ENCODE measurements around the gene CABP7. TPM values are rescaled to one million over a fixed set of nuclear protein-coding genes. Genes with fewer than 3 reads are reported as not detected.

CABP7 gene
- total and polyA plus RNA-seq, 2 donors (not counting 1 experiment from before 2014, with no cell fraction given) = 0.03 TPM; not detected in 1

- ATAC-seq (ENCODE audit: low read depth) = no peak
- Histone ChIP-seq H3K27ac (ENCODE audit: low read length in 2 of 2) (no peak overlapping the region), H3K4me3 (ENCODE audit: control extremely low read depth in 1 of 5, extremely low read depth in 1 of 5, insufficient read depth in 1 of 5, low read depth in 2 of 5, low read length in 4 of 5) (no peak overlapping the region), H3K27me3 (replicated peaks in 1 of 4; ENCODE audit: control extremely low read depth in 1 of 4, control insufficient read depth in 3 of 4, insufficient read depth in 4 of 4, low read length in 3 of 4) (no peaks in the 10 kb centered on the region), H3K4me1 (ENCODE audit: control insufficient read depth in 2 of 2, insufficient read depth in 2 of 2, low read length in 2 of 2) (no peaks in the 10 kb centered on the region), H2AFZ (ENCODE audit: insufficient read depth, low read depth, low read length, poor library complexity, severe bottlenecking) (no peak overlapping the region), H3K79me2 (ENCODE audit: control insufficient read depth, insufficient read depth, low read length) (no peaks in the 10 kb centered on the region), H3K4me2 (replicated peaks; ENCODE audit: low read depth, low read length, poor library complexity, severe bottlenecking) (no peak overlapping the region), H3K36me3 (replicated peaks in 1 of 2; ENCODE audit: control extremely low read depth in 1 of 2, control insufficient read depth in 1 of 2, extremely low read depth in 1 of 2, insufficient read depth in 2 of 2, low read length in 1 of 2) (peaks cover 0 to 20% of the 10 kb centered on the region in 2 experiments), H3K9me3 (ENCODE audit: control extremely low read depth in 1 of 3, control insufficient read depth in 2 of 3, insufficient read depth in 1 of 3, low read length in 2 of 3) (peaks cover 0 to 3% (median 0%) of the 10 kb centered on the region in 3 donors), H3K9ac (ENCODE audit: low read length) (no peak overlapping the region), H4K20me1 (ENCODE audit: control insufficient read depth, insufficient read depth, low read length, poor library complexity, severe bottlenecking) (no peaks in the 10 kb centered on the region)
- ChIA-PET CTCF (no interaction called here), POLR2A (interaction anchor here (0.6 kb wide), 1 partner anchor 46 kb away, joined by 3 read pairs; no protein-coding TSS in a partner anchor)
- 96% methylated on average over 9 of the region's 15 CpGs for WGBS (ENCODE audit: insufficient coverage)
- H3K27ac Mint-ChIP-seq = no peak overlapping the region
- no peak overlapping the region for H3K4me3 Mint-ChIP-seq
- no peaks in the 10 kb centered on the region for H3K4me1 Mint-ChIP-seq
- no peaks in the 10 kb centered on the region for H3K27me3 Mint-ChIP-seq
- DNase-seq = no peak
- no peak for TF ChIP-seq EZH2 (IDR thresholded peaks at IDR 0.05; ENCODE audit: borderline replicate concordance, insufficient read depth, low read depth, low read length, poor library complexity, severe bottlenecking)
- TF ChIP-seq, protein P1, sequence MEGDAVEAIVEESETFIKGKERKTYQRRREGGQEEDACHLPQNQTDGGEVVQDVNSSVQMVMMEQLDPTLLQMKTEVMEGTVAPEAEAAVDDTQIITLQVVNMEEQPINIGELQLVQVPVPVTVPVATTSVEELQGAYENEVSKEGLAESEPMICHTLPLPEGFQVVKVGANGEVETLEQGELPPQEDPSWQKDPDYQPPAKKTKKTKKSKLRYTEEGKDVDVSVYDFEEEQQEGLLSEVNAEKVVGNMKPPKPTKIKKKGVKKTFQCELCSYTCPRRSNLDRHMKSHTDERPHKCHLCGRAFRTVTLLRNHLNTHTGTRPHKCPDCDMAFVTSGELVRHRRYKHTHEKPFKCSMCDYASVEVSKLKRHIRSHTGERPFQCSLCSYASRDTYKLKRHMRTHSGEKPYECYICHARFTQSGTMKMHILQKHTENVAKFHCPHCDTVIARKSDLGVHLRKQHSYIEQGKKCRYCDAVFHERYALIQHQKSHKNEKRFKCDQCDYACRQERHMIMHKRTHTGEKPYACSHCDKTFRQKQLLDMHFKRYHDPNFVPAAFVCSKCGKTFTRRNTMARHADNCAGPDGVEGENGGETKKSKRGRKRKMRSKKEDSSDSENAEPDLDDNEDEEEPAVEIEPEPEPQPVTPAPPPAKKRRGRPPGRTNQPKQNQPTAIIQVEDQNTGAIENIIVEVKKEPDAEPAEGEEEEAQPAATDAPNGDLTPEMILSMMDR (IDR thresholded peaks at IDR 0.05) = no peak
- no peaks in the 10 kb centered on the region for H3K9me3 Mint-ChIP-seq (ENCODE audit: insufficient read depth)
- intact Hi-C loops (cut with micrococcal nuclease) = no loop called here
These were observed 18.5 kb downstream of the CABP7 start for GRCh38 chr22:29738118-29738815.

DNA sequence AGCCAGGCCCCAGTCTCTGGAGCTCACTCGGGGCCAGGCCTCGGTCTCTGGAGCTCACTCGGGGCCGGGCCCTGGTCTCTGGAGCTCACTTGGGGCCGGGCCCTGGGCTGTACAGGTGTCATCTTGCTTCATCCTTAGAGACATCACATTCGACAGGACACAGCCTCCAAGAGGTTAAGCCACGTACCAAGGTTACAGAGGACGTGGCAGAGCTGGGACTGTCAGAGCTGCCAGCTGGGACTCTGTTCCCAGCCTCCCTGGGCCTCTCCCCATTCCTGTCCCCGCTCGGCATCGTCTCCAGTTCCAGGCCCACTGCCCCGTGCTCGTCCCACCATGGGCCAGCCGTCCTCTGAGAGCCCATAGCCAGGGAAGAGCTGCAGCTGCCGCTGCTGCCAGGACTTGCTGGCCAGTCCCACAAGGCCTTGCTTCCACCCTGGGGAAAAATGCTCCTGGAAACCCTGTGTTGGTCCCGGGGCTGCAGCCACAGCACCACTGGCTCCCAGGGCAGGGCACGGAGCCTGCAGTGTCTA lies 19.6 kb downstream of the CABP7 start:
- POLR2A ChIA-PET = no interaction called here
- TF ChIP-seq, protein P1 (IDR thresholded peaks at IDR 0.05) = no peak
- no peak for TF ChIP-seq EZH2 (IDR thresholded peaks at IDR 0.05; ENCODE audit: borderline replicate concordance, insufficient read depth, low read depth, low read length, poor library complexity, severe bottlenecking)
- Histone ChIP-seq H4K20me1 (ENCODE audit: control insufficient read depth, insufficient read depth, low read length, poor library complexity, severe bottlenecking) (no peaks in the 10 kb centered on the region), H3K9me3 (ENCODE audit: control extremely low read depth in 1 of 3, control insufficient read depth in 2 of 3, insufficient read depth in 1 of 3, low read length in 2 of 3) (peaks cover 0 to 3% (median 0%) of the 10 kb centered on the region in 3 donors), H3K9ac (ENCODE audit: low read length) (no peak overlapping the region), H3K4me2 (replicated peaks; ENCODE audit: low read depth, low read length, poor library complexity, severe bottlenecking) (no peak overlapping the region), H3K27me3 (replicated peaks in 1 of 4; ENCODE audit: control extremely low read depth in 1 of 4, control insufficient read depth in 3 of 4, insufficient read depth in 4 of 4, low read length in 3 of 4) (no peaks in the 10 kb centered on the region), H3K4me3 (ENCODE audit: control extremely low read depth in 1 of 5, extremely low read depth in 1 of 5, insufficient read depth in 1 of 5, low read depth in 2 of 5, low read length in 4 of 5) (no peak overlapping the region), H3K36me3 (replicated peaks in 1 of 2; ENCODE audit: control extremely low read depth in 1 of 2, control insufficient read depth in 1 of 2, extremely low read depth in 1 of 2, insufficient read depth in 2 of 2, low read length in 1 of 2) (peaks cover 0 to 20% of the 10 kb centered on the region in 2 experiments), H3K79me2 (ENCODE audit: control insufficient read depth, insufficient read depth, low read length) (no peaks in the 10 kb centered on the region), H2AFZ (ENCODE audit: insufficient read depth, low read depth, low read length, poor library complexity, severe bottlenecking) (no peak overlapping the region), H3K27ac (ENCODE audit: low read length in 2 of 2) (no peak overlapping the region), H3K4me1 (ENCODE audit: control insufficient read depth in 2 of 2, insufficient read depth in 2 of 2, low read length in 2 of 2) (no peaks in the 10 kb centered on the region)
- DNase-seq = no peak
- CTCF ChIA-PET = no interaction called here
- ATAC-seq (ENCODE audit: low read depth) = no peak
- Mint-ChIP-seq H3K4me1 (no peaks in the 10 kb centered on the region), H3K9me3 (ENCODE audit: insufficient read depth) (no peaks in the 10 kb centered on the region), H3K27ac (no peak overlapping the region), H3K4me3 (no peak overlapping the region), H3K27me3 (no peaks in the 10 kb centered on the region)
- intact Hi-C loops (cut with micrococcal nuclease) = no loop called here
- 95% methylated on average over 17 of the region's 17 CpGs for WGBS (ENCODE audit: insufficient coverage)
